AG09319 (cell line): ENCODE results near the gene PRPS1.
"Not testable (repeated sequence)": the region's sequence is repeated elsewhere in the genome, so short reads cannot be mapped to it uniquely, and the experiment has no call there.

Source experiments
- DNase-seq: peaks from one replicate; pipeline ENCODE4 v3.0.0-alpha.2; 2010; ENCODE audit warnings: low read depth; ENCODE audit errors: extremely low read depth
- TF ChIP-seq, protein P1 (sequence below): IDR thresholded peaks from 2 replicates; pipeline ENCODE4 v1.5.1; 2011; ENCODE audit warnings: low read depth, mild to moderate bottlenecking, inconsistent platforms, low read length, moderate library complexity

The PRPS1 gene

GRCh38 chrX:107658660-107659059 lies 30.4 kb downstream of the PRPS1 start:
- no peak for DNase-seq
- TF ChIP-seq, protein P1, sequence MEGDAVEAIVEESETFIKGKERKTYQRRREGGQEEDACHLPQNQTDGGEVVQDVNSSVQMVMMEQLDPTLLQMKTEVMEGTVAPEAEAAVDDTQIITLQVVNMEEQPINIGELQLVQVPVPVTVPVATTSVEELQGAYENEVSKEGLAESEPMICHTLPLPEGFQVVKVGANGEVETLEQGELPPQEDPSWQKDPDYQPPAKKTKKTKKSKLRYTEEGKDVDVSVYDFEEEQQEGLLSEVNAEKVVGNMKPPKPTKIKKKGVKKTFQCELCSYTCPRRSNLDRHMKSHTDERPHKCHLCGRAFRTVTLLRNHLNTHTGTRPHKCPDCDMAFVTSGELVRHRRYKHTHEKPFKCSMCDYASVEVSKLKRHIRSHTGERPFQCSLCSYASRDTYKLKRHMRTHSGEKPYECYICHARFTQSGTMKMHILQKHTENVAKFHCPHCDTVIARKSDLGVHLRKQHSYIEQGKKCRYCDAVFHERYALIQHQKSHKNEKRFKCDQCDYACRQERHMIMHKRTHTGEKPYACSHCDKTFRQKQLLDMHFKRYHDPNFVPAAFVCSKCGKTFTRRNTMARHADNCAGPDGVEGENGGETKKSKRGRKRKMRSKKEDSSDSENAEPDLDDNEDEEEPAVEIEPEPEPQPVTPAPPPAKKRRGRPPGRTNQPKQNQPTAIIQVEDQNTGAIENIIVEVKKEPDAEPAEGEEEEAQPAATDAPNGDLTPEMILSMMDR, result no peak

DNA sequence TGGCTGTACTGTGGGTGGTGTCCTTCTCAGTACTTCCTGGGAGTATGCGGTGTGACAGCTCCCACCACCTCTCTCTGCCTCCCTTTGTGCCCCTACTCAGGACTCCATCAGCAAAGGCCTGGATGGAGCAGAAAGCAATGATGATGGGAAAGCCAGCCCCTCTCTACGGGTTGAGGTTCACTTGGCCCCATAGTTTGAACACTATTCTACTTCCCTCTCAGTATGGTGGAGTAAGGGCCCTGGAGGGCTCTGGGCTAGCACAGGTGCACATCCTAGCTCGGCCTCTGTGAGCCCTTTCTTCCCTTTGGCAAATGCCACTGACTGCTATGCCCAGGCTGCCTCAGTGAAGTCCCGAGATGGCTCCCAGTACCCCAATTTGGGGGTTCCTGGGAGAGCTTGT lies 31.0 kb downstream of the PRPS1 start:
- TF ChIP-seq, protein P1, result no peak
- DNase-seq, result no peak

- TF ChIP-seq, protein P1, result peak; percentile 81
- no peak for DNase-seq
Observed at GRCh38 chrX:107659768-107660167, 31.5 kb downstream of the PRPS1 start.

DNA sequence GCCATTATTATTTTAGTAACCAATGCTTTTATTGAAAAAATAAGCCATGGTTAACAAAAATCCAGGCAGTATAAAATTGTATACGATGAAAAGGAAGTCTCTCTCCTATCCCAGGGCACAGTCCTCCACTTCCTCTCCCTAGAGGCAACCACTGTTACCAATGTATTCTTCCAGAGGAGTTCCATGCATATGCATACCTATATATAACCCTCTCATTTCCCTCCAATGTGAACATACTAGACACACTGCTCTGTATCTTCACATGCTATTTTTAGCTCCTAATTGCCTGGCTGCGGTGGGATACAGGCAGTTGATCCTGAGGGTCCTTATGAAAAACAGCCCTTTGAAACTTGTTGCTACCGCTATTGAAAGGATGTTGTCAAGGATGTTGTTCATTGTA lies 33.8 kb downstream of the PRPS1 start:
- TF ChIP-seq, protein P1, result no peak
- DNase-seq, result no peak

GRCh38 chrX:107662824-107663223 lies 34.5 kb downstream of the PRPS1 start:
- no peak for DNase-seq
- TF ChIP-seq, protein P1, result no peak

DNA sequence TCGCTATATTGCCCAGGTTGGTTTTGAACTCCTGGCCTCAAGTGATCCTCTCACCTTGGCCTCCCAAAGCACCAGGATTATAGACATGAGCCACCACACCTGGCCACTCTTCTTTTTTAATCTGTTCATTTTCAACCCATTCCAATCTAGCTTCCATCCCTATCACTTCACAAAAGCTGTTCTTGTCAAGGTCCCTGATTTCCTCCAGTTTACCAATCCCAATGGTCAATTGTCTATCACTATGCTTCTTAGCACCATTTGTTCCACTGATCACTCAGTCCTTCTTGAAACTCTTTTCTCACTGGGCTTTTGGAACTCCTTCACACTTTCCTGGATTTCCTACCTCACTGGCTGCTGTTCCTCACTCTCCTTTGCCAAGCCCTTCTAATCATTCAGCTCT lies 38.6 kb downstream of the PRPS1 start:
- TF ChIP-seq, protein P1, result no peak
- DNase-seq, result no peak

DNA sequence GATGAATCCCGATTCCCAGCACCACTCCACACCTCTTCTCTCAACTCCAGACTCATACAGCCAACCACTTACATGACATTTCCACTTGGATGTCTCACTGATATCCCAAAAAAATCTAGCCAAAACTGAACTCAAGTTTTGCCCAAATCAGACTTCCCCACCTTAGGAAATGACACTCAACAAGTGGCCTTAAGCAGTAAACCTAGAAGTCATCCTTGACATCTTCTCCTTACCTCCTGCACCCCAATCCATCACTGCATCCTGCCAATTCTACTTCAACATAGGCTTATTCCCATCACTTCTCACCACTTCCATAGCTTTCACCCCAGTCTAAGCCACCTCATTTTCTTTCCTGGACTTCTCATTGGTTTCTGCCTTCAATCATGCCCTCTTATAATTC lies 39.1 kb downstream of the PRPS1 start:
- DNase-seq, result no peak
- TF ChIP-seq, protein P1, result no peak

DNA sequence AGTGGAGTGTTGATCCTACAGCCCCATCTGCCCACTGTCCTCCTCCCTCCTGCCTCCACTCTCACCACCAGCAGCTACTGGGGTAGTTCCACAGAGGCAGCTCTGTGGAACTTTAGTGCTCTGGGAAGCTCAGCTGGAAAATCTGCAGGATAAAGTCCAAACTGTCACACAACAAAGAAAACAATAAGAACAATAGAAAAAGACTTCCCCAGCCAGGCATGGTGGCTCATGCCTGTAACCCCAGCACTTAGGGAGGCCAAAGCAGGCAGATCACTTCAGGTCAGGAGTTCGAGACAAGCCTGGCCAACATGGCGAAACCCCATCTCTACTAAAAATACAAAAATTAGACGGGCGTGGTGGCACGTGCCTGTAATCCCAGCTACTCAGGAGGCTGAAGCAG lies 40.4 kb downstream of the PRPS1 start:
- not testable (repeated sequence) for DNase-seq
